Endothelial cell of umbilical vein (primary cell): ENCODE data around the gene SDCCAG8.

ENCODE experiments used
- CTCF ChIP-seq, 2 donors: IDR thresholded peaks; 1 replicate in 1 of 2; 2 replicates in 1 of 2; pipeline ENCODE4 v1.5.1; 2011; ENCODE audit warnings: low read length in 2 of 2, mild to moderate bottlenecking in 2 of 2, moderate library complexity in 2 of 2, control low read depth in 1 of 2, inconsistent platforms in 1 of 2, low read depth in 1 of 2; ENCODE audit not compliant: insufficient read depth in 1 of 2; ENCODE audit errors: extremely low read depth in 1 of 2
- EZH2 ChIP-seq: IDR thresholded peaks from 2 replicates; pipeline ENCODE4 v1.6.1; 2012; ENCODE audit warnings: borderline replicate concordance, low read depth, mild to moderate bottlenecking, moderate library complexity, low read length, inconsistent platforms; ENCODE audit not compliant: severe bottlenecking
- FOS ChIP-seq: IDR thresholded peaks from 2 replicates; pipeline ENCODE4 v1.6.1; 2011; ENCODE audit warnings: mild to moderate bottlenecking, low read length, moderate library complexity, borderline replicate concordance; ENCODE audit not compliant: insufficient read depth
- GATA2 ChIP-seq: IDR thresholded peaks from 2 replicates; pipeline ENCODE4 v1.7.0; 2011; ENCODE audit warnings: low read depth, mild to moderate bottlenecking, moderate library complexity, mixed read lengths, low read length; ENCODE audit not compliant: insufficient read length, insufficient read depth
- JUN ChIP-seq: IDR thresholded peaks from 2 replicates; pipeline ENCODE4 v1.6.1; 2011; ENCODE audit warnings: borderline replicate concordance, low read depth; ENCODE audit not compliant: insufficient read length, insufficient read depth
- MAX ChIP-seq: IDR thresholded peaks from 2 replicates; pipeline ENCODE4 v1.6.1; 2011; ENCODE audit not compliant: insufficient read depth, insufficient read length
- MYC ChIP-seq: IDR thresholded peaks from one replicate; pipeline ENCODE4 v1.6.1; 2011; ENCODE audit warnings: mild to moderate bottlenecking, low read depth, low read length
- POLR2A ChIP-seq: IDR thresholded peaks from 2 replicates; pipeline ENCODE4 v1.6.1; 2012; ENCODE audit warnings: low read depth, mild to moderate bottlenecking, control low read depth, low read length
- POLR2AphosphoS5 ChIP-seq: IDR thresholded peaks from 2 replicates; pipeline ENCODE4 v1.6.1; 2012; ENCODE audit warnings: low read depth, mild to moderate bottlenecking, control low read depth, low read length, moderate library complexity; ENCODE audit not compliant: insufficient read depth

- TF ChIP-seq CTCF (IDR thresholded peaks at IDR 0.05; ENCODE audit: extremely low read depth in 1 of 2, insufficient read depth in 1 of 2, low read depth in 1 of 2, low read length in 2 of 2) = no peak
- no peak for TF ChIP-seq POLR2A
- TF ChIP-seq EZH2 = no peak
- TF ChIP-seq POLR2AphosphoS5 = no peak
- no peak for TF ChIP-seq MYC
- no peak for TF ChIP-seq GATA2
- no peak for TF ChIP-seq FOS
- no peak for TF ChIP-seq MAX
- TF ChIP-seq JUN = no peak
Measured at GRCh38 chr1:243431591-243431990, 175.8 kb downstream of the SDCCAG8 start.
